Smooth muscle cell (in vitro differentiated cells): ENCODE data around the gene ZFP64. TPM values are rescaled to one million over a fixed set of nuclear protein-coding genes. Genes with fewer than 3 reads are reported as not detected.

ENCODE experiments used
- DNase-seq: peaks from one replicate; lab custom pipeline; 2025; ENCODE audit not compliant: unreplicated experiment; lab: John Stamatoyannopoulos, UW
- H2AFZ ChIP-seq: fragments of 200-600 bp; sonication (generic); 2 replicates; pipeline ENCODE4 v1.6.0; 2016; ENCODE audit warnings: antibody characterized with exemption, low read depth, mild to moderate bottlenecking
- H3F3A ChIP-seq: fragments of 200-600 bp; sonication (generic); 2 replicates; pipeline ENCODE4 v1.6.0; 2017; ENCODE audit warnings: antibody characterized with exemption, low read depth
- H3K27ac ChIP-seq: fragments of 200-600 bp; sonication (generic); 2 replicates; pipeline ENCODE4 v1.5.1; 2016; ENCODE audit warnings: low read depth, mild to moderate bottlenecking
- H3K27me3 ChIP-seq: fragments of 200-600 bp; sonication (generic); 2 replicates; pipeline ENCODE4 v1.6.1; 2016; ENCODE audit warnings: low read depth, mild to moderate bottlenecking
- H3K36me3 ChIP-seq: fragments of 200-600 bp; sonication (generic); 2 replicates; pipeline ENCODE4 v1.5.1; 2016; ENCODE audit warnings: low read depth
- H3K4me1 ChIP-seq: fragments of 200-600 bp; sonication (generic); 2 replicates; pipeline ENCODE4 v1.5.1; 2016; ENCODE audit warnings: low read depth
- H3K4me2 ChIP-seq: fragments of 200-600 bp; sonication (generic); 2 replicates; pipeline ENCODE4 v1.6.0; 2016; ENCODE audit warnings: mild to moderate bottlenecking
- H3K4me3 ChIP-seq: fragments of 200-600 bp; sonication (generic); 2 replicates; pipeline ENCODE4 v1.5.1; 2016; ENCODE audit warnings: mild to moderate bottlenecking
- H3K79me2 ChIP-seq: fragments of 200-600 bp; sonication (generic); 2 replicates; pipeline ENCODE4 v1.6.0; 2016; ENCODE audit warnings: low read depth, mild to moderate bottlenecking
- H3K9ac ChIP-seq: fragments of 200-600 bp; sonication (generic); 2 replicates; pipeline ENCODE4 v1.6.0; 2016; ENCODE audit warnings: low read depth
- H3K9me3 ChIP-seq: fragments of 200-600 bp; sonication (generic); replicated peaks from 2 replicates; pipeline ENCODE4 v1.5.1; 2016; ENCODE audit warnings: low read depth
- H4K20me1 ChIP-seq: fragments of 200-600 bp; sonication (generic); 2 replicates; pipeline ENCODE4 v1.6.0; 2016; ENCODE audit warnings: low read depth
- WGBS: methylation state at CpG from one replicate; pipeline ENCODE4 v1.1.7; 2016; ENCODE audit warnings: low lambda C conversion rate; 5-methylcytosine and 5-hydroxymethylcytosine counted together
- polyA plus RNA-seq: library from polyadenylated mRNA; unstranded; fragments of >200 nt; fragmentation: Nextera tagmentation; extraction: Ambion mirVana; gene quantifications from 2 replicates; pipeline ENCODE4 v1.2.1, GENCODE V29; 2016
- total RNA-seq: library from RNA; depleted of rRNA; stranded (reverse); fragments of >200 nt; gene quantifications from 2 replicates; pipeline ENCODE4 v1.2.3, GENCODE V29; 2014
- TF ChIP-seq, protein P1 (sequence below): fragments of 200-600 bp; sonication (generic); IDR thresholded peaks from 2 replicates; pipeline ENCODE4 v1.5.1; 2017; ENCODE audit warnings: borderline replicate concordance, mild to moderate bottlenecking, antibody characterized with exemption; ENCODE audit not compliant: insufficient read depth, poor library complexity, severe bottlenecking

The ZFP64 gene
- total and polyA plus RNA-seq, 2 experiments from 2014 or later: 8.6 to 19.8 TPM

DNA sequence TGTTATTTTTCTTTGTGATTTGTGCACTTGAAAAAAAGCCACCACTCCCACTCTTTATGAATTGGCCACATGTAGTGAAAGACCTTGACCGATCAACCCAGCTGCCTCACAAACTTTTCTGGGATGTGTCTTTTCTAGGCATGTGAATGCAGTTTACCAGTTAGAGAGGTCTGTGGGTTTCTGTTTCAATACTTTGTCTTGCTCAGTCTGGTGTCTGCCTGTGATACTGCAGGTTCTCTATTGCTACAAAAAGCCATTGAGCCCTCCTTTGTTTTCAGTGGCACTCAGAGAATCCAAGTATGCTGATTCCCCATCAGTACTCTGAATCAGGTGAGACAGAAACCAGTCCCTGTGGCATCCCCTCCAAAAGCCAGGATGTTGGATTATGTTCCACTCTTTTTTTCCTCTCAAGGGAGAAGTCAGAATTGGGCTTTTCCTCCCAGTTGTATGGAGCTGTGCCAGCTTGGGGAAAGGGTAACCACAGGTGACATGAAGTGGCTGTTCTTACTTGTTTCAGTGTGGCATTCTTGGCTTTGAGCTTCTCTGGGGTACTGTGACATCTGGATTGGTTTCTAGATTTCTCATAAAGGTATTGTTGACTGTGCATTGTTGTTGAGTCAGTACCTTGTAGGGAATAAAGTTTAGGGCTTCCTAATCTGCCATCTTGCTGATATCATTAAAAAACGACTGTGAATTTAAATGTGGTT, 26.3 kb upstream of the ZFP64 start:
- no peaks in the 10 kb centered on the region for H3K79me2 ChIP-seq
- 70% methylated on average over 2 of the region's 2 CpGs for WGBS

DNA sequence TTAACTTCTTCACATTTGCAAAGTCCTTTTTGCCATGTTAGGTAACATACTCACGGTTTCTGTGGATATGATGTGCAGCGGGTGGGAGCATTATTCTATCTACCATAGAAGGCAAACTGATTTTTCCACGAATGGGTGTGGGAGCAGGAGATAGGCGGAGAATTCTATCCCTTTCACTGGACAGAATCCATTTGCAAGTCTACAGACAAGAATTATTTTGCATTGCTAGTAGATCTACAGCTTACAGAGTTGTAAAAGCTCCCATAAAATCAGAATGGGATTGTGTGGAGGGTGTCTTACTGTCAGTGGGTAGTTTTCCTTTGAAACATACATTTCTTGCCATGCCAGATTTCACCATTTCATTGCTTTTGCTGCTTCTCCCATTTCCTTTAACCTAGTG, 22.4 kb upstream of the ZFP64 start:
- Histone ChIP-seq H3K9me3 (no peaks in the 10 kb centered on the region), H3K27me3 (no peaks in the 10 kb centered on the region), H3K9ac (no peak overlapping the region), H2AFZ (no peak overlapping the region), H3K79me2 (no peaks in the 10 kb centered on the region), H3K27ac (no peak overlapping the region), H3K4me3 (no peak overlapping the region), H3K36me3 (no peaks in the 10 kb centered on the region), H4K20me1 (no peaks in the 10 kb centered on the region), H3F3A (no peaks in the 10 kb centered on the region), H3K4me2 (no peak overlapping the region), H3K4me1 (no peaks in the 10 kb centered on the region)
- TF ChIP-seq, protein P1, sequence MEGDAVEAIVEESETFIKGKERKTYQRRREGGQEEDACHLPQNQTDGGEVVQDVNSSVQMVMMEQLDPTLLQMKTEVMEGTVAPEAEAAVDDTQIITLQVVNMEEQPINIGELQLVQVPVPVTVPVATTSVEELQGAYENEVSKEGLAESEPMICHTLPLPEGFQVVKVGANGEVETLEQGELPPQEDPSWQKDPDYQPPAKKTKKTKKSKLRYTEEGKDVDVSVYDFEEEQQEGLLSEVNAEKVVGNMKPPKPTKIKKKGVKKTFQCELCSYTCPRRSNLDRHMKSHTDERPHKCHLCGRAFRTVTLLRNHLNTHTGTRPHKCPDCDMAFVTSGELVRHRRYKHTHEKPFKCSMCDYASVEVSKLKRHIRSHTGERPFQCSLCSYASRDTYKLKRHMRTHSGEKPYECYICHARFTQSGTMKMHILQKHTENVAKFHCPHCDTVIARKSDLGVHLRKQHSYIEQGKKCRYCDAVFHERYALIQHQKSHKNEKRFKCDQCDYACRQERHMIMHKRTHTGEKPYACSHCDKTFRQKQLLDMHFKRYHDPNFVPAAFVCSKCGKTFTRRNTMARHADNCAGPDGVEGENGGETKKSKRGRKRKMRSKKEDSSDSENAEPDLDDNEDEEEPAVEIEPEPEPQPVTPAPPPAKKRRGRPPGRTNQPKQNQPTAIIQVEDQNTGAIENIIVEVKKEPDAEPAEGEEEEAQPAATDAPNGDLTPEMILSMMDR: no peak
- no peak for DNase-seq
- WGBS: 88% methylated on average over 4 of the region's 4 CpGs

More for the DNA sequence above, 26.3 kb upstream of the ZFP64 start:
- H3K27me3 ChIP-seq: no peaks in the 10 kb centered on the region
- no peak for DNase-seq
- H3K27ac ChIP-seq: no peak overlapping the region
- H3K4me1 ChIP-seq: no peaks in the 10 kb centered on the region
- H3K9me3 ChIP-seq: no peaks in the 10 kb centered on the region
- H3K9ac ChIP-seq: no peak overlapping the region
- H3K4me3 ChIP-seq: no peak overlapping the region
- H3K36me3 ChIP-seq: no peaks in the 10 kb centered on the region
- no peaks in the 10 kb centered on the region for H4K20me1 ChIP-seq
- no peaks in the 10 kb centered on the region for H3F3A ChIP-seq
- H3K4me2 ChIP-seq: no peak overlapping the region
- H2AFZ ChIP-seq: no peak overlapping the region
- TF ChIP-seq, protein P1: no peak

DNA sequence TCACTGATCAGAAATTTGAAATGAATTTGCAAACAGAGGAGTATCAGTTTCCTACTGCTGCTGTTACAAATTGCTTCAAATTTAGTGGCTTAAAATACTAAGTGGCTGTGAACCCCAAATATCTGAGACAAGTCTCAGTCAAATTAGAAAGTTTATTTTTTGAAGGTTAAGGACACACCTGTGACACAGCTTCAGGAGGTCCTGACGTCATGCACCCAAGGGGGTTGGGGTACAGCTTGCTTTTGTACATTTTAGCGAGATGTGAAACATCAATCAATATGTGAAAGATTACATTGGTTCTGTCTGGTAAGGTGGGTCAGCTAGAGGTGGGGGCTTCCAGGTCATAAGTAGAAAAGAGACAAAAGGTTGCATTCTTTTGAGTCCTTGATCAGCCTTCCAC, 21.4 kb upstream of the ZFP64 start:
- no peak overlapping the region for H3K27ac ChIP-seq
- H3K27me3 ChIP-seq: no peaks in the 10 kb centered on the region
- H2AFZ ChIP-seq: no peak overlapping the region
- H3F3A ChIP-seq: no peaks in the 10 kb centered on the region
- no peak overlapping the region for H3K4me3 ChIP-seq
- no peaks in the 10 kb centered on the region for H3K36me3 ChIP-seq
- H3K4me1 ChIP-seq: no peaks in the 10 kb centered on the region
- no peaks in the 10 kb centered on the region for H3K79me2 ChIP-seq
- DNase-seq: no peak
- H3K9me3 ChIP-seq: no peaks in the 10 kb centered on the region
- 83% methylated on average over 2 of the region's 2 CpGs for WGBS
- no peaks in the 10 kb centered on the region for H4K20me1 ChIP-seq
- H3K9ac ChIP-seq: no peak overlapping the region
- TF ChIP-seq, protein P1: no peak
- no peak overlapping the region for H3K4me2 ChIP-seq
